ENCODE results near the gene CNTNAP5.
A peak's percentile ranks its signal among the peaks of the same experiment; 100 is the strongest.

CNTNAP5 gene

GRCh38 chr2:124025171-124025580 is at the start of gene CNTNAP5:
TSS of gene CNTNAP5 (plus strand) at chr2:124025287. CDS start at chr2:124025651, 364 bp downstream.
- no peak for DNase-seq (ENCODE audit: low spot score)

GRCh38 chr2:123976054-123976648 is 48.9 kb upstream of the CNTNAP5 start:
- DNase-seq (ENCODE audit: low spot score) = no peak

- peak; percentile 22 for DNase-seq (ENCODE audit: low spot score)
These were observed 31.3 kb upstream of the CNTNAP5 start for GRCh38 chr2:123993728-123994323.

- no peak for DNase-seq (ENCODE audit: low spot score)
These were observed 25.4 kb upstream of the CNTNAP5 start for GRCh38 chr2:123999681-124000080.

GRCh38 chr2:124001696-124002430 is 23.2 kb upstream of the CNTNAP5 start:
- no peak for DNase-seq (ENCODE audit: low spot score)

- no peak for DNase-seq (ENCODE audit: low spot score)
These were observed 6.2 kb upstream of the CNTNAP5 start for GRCh38 chr2:124018890-124019289.

GRCh38 chr2:124024561-124025170 is 421 bp upstream of the CNTNAP5 start:
- no peak for DNase-seq (ENCODE audit: low spot score)

GRCh38 chr2:124025891-124026434 is 876 bp downstream of the CNTNAP5 start:
- DNase-seq (ENCODE audit: low spot score) = no peak

- DNase-seq (ENCODE audit: low spot score) = no peak
These were observed 1.4 kb downstream of the CNTNAP5 start for GRCh38 chr2:124026503-124026902.

- DNase-seq (ENCODE audit: low spot score) = peak; percentile 74
These were observed 2.1 kb downstream of the CNTNAP5 start for GRCh38 chr2:124027182-124027581.

GRCh38 chr2:124032799-124033198 is 7.7 kb downstream of the CNTNAP5 start:
- no peak for DNase-seq (ENCODE audit: low spot score)

GRCh38 chr2:124034265-124034664 is 9.2 kb downstream of the CNTNAP5 start:
- no peak for DNase-seq (ENCODE audit: low spot score)

- DNase-seq (ENCODE audit: low spot score) = no peak
These were observed 9.9 kb downstream of the CNTNAP5 start for GRCh38 chr2:124035001-124035400.

GRCh38 chr2:124039032-124039431 is 13.9 kb downstream of the CNTNAP5 start:
- no peak for DNase-seq (ENCODE audit: low spot score)

- no peak for DNase-seq (ENCODE audit: low spot score)
These were observed 14.7 kb downstream of the CNTNAP5 start for GRCh38 chr2:124039762-124040291.

GRCh38 chr2:124045894-124046293 is 20.8 kb downstream of the CNTNAP5 start:
- DNase-seq (ENCODE audit: low spot score) = no peak

GRCh38 chr2:124046332-124046731 is 21.2 kb downstream of the CNTNAP5 start:
- DNase-seq (ENCODE audit: low spot score) = no peak

GRCh38 chr2:124048102-124048501 is 23.0 kb downstream of the CNTNAP5 start:
- no peak for DNase-seq (ENCODE audit: low spot score)

GRCh38 chr2:124048664-124049063 is 23.6 kb downstream of the CNTNAP5 start:
- DNase-seq (ENCODE audit: low spot score) = no peak

- no peak for DNase-seq (ENCODE audit: low spot score)
These were observed 24.0 kb downstream of the CNTNAP5 start for GRCh38 chr2:124049136-124049535.

- no peak for DNase-seq (ENCODE audit: low spot score)
These were observed 25.9 kb downstream of the CNTNAP5 start for GRCh38 chr2:124050833-124051497.

GRCh38 chr2:124053796-124054195 is 28.7 kb downstream of the CNTNAP5 start:
- DNase-seq (ENCODE audit: low spot score) = no peak
